ENCODE measurements around the gene CARTPT.

DNA sequence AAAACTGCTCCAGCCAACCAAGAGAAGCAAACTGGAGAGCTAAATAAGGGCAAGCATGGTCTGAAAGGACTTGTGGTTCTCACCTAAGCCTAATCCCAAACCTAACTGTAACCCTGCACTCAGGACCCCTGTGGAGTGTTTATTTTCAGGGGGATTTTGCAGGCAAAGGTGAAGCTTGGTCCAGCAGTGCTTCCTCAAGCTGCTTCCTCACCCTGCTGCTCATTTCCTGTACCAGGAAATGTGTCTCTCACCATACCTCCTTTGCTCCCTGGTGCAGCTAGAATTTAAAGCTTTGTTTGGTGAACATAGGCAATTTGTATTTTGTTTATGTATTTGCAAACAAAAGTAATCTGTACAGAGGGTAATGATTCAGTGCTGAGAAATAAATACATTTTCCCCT, 50.2 kb downstream of the CARTPT start:
- TF ChIP-seq SRF (IDR thresholded peaks at IDR 0.05; ENCODE audit: low read depth): no peak
- TF ChIP-seq, protein P1, sequence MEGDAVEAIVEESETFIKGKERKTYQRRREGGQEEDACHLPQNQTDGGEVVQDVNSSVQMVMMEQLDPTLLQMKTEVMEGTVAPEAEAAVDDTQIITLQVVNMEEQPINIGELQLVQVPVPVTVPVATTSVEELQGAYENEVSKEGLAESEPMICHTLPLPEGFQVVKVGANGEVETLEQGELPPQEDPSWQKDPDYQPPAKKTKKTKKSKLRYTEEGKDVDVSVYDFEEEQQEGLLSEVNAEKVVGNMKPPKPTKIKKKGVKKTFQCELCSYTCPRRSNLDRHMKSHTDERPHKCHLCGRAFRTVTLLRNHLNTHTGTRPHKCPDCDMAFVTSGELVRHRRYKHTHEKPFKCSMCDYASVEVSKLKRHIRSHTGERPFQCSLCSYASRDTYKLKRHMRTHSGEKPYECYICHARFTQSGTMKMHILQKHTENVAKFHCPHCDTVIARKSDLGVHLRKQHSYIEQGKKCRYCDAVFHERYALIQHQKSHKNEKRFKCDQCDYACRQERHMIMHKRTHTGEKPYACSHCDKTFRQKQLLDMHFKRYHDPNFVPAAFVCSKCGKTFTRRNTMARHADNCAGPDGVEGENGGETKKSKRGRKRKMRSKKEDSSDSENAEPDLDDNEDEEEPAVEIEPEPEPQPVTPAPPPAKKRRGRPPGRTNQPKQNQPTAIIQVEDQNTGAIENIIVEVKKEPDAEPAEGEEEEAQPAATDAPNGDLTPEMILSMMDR (IDR thresholded peaks at IDR 0.05 in 2 of 3, conservative IDR thresholded peaks at IDR 0.05 in 1 of 3; ENCODE audit: borderline replicate concordance in 1 of 3, insufficient read depth in 1 of 3, low read depth in 2 of 3, low read length in 2 of 3): no peak
- no peak for TF ChIP-seq POLR2AphosphoS5 (IDR thresholded peaks at IDR 0.05; ENCODE audit: low read depth, low read length)
- no peak for TF ChIP-seq EZH2phosphoT487 (IDR thresholded peaks at IDR 0.05; ENCODE audit: borderline replicate concordance)
- no peak for TF ChIP-seq ZFX (IDR thresholded peaks at IDR 0.05)
- TF ChIP-seq CEBPB (IDR thresholded peaks at IDR 0.05; ENCODE audit: low read depth): no peak
- TF ChIP-seq POLR2A (IDR thresholded peaks at IDR 0.05; ENCODE audit: borderline replicate concordance, extremely low read depth, insufficient read depth, insufficient read length): no peak
- TF ChIP-seq, protein P2, sequence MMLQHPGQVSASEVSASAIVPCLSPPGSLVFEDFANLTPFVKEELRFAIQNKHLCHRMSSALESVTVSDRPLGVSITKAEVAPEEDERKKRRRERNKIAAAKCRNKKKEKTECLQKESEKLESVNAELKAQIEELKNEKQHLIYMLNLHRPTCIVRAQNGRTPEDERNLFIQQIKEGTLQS (IDR thresholded peaks at IDR 0.05): no peak
- TF ChIP-seq, protein P3, sequence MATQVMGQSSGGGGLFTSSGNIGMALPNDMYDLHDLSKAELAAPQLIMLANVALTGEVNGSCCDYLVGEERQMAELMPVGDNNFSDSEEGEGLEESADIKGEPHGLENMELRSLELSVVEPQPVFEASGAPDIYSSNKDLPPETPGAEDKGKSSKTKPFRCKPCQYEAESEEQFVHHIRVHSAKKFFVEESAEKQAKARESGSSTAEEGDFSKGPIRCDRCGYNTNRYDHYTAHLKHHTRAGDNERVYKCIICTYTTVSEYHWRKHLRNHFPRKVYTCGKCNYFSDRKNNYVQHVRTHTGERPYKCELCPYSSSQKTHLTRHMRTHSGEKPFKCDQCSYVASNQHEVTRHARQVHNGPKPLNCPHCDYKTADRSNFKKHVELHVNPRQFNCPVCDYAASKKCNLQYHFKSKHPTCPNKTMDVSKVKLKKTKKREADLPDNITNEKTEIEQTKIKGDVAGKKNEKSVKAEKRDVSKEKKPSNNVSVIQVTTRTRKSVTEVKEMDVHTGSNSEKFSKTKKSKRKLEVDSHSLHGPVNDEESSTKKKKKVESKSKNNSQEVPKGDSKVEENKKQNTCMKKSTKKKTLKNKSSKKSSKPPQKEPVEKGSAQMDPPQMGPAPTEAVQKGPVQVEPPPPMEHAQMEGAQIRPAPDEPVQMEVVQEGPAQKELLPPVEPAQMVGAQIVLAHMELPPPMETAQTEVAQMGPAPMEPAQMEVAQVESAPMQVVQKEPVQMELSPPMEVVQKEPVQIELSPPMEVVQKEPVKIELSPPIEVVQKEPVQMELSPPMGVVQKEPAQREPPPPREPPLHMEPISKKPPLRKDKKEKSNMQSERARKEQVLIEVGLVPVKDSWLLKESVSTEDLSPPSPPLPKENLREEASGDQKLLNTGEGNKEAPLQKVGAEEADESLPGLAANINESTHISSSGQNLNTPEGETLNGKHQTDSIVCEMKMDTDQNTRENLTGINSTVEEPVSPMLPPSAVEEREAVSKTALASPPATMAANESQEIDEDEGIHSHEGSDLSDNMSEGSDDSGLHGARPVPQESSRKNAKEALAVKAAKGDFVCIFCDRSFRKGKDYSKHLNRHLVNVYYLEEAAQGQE (IDR thresholded peaks at IDR 0.05; ENCODE audit: low read depth): no peak
- no peak for TF ChIP-seq ZNF274 (IDR thresholded peaks at IDR 0.05; ENCODE audit: low read depth, low read length)
- TF ChIP-seq YY1 (IDR thresholded peaks at IDR 0.05; ENCODE audit: extremely low read depth, insufficient replicate concordance, low read depth, low read length): no peak

Measured in HCT116 (cell line).